Measurements from ENCODE around the gene BICRA.

The BICRA gene

GRCh38 chr19:47691782-47692181 is 82.8 kb downstream of the BICRA start:
- no peak for TF ChIP-seq CTCF (IDR thresholded peaks at IDR 0.05; ENCODE audit: borderline replicate concordance, extremely low read depth, low read length, poor library complexity, severe bottlenecking)
- no peak for TF ChIP-seq EZH2 (IDR thresholded peaks at IDR 0.05; ENCODE audit: borderline replicate concordance, low read depth, low read length, severe bottlenecking)
- Histone ChIP-seq H3K4me3 (ENCODE audit: low read depth in 1 of 2, low read length in 2 of 2) (no peak overlapping the region), H2AFZ (ENCODE audit: low read depth, low read length) (no peak overlapping the region), H3K27me3 (ENCODE audit: insufficient read depth, low read length, poor library complexity) (no peaks in the 10 kb centered on the region), H3K9me3 (ENCODE audit: insufficient read depth, low read length, severe bottlenecking) (no peaks in the 10 kb centered on the region), H3K36me3 (ENCODE audit: insufficient read depth, low read length) (peaks cover 20% of the 10 kb centered on the region), H3K79me2 (ENCODE audit: insufficient read depth, low read length) (no peaks in the 10 kb centered on the region), H3K4me2 (ENCODE audit: insufficient read depth, low read length) (no peak overlapping the region), H4K20me1 (ENCODE audit: insufficient read depth, low read length) (peaks cover 19% of the 10 kb centered on the region), H3K4me1 (ENCODE audit: insufficient read depth, low read length) (no peaks in the 10 kb centered on the region), H3K27ac (ENCODE audit: low read length) (no peak overlapping the region), H3K9ac (ENCODE audit: low read depth, low read length) (no peak overlapping the region)
- DNase-seq (no peak), ATAC-seq (ENCODE audit: insufficient read depth, low read depth) (no peak)

- no peak overlapping the region for H3K4me2 ChIP-seq (ENCODE audit: insufficient read depth, low read length)
- H3K36me3 ChIP-seq (ENCODE audit: insufficient read depth, low read length), result peaks cover 26% of the 10 kb centered on the region
- H3K4me1 ChIP-seq (ENCODE audit: insufficient read depth, low read length), result no peaks in the 10 kb centered on the region
- no peaks in the 10 kb centered on the region for H3K27me3 ChIP-seq (ENCODE audit: insufficient read depth, low read length, poor library complexity)
- no peak for DNase-seq
- no peak overlapping the region for H2AFZ ChIP-seq (ENCODE audit: low read depth, low read length)
- no peaks in the 10 kb centered on the region for H3K79me2 ChIP-seq (ENCODE audit: insufficient read depth, low read length)
- no peak for ATAC-seq (ENCODE audit: insufficient read depth, low read depth)
- H3K27ac ChIP-seq (ENCODE audit: low read length), result no peak overlapping the region
- H3K9me3 ChIP-seq (ENCODE audit: insufficient read depth, low read length, severe bottlenecking), result no peaks in the 10 kb centered on the region
- peaks cover 22% of the 10 kb centered on the region for H4K20me1 ChIP-seq (ENCODE audit: insufficient read depth, low read length)
- no peak overlapping the region for H3K4me3 ChIP-seq (ENCODE audit: low read depth in 1 of 2, low read length in 2 of 2)
- TF ChIP-seq EZH2 (IDR thresholded peaks at IDR 0.05; ENCODE audit: borderline replicate concordance, low read depth, low read length, severe bottlenecking) (no peak), CTCF (IDR thresholded peaks at IDR 0.05; ENCODE audit: borderline replicate concordance, extremely low read depth, low read length, poor library complexity, severe bottlenecking) (no peak)
- H3K9ac ChIP-seq (ENCODE audit: low read depth, low read length), result no peak overlapping the region
Observed at GRCh38 chr19:47693489-47693888, 84.6 kb downstream of the BICRA start.

- H3K4me3 ChIP-seq (ENCODE audit: low read depth in 1 of 2, low read length in 2 of 2), result no peak overlapping the region
- no peak overlapping the region for H2AFZ ChIP-seq (ENCODE audit: low read depth, low read length)
- H3K27me3 ChIP-seq (ENCODE audit: insufficient read depth, low read length, poor library complexity), result no peaks in the 10 kb centered on the region
- no peaks in the 10 kb centered on the region for H3K9me3 ChIP-seq (ENCODE audit: insufficient read depth, low read length, severe bottlenecking)
- TF ChIP-seq CTCF (IDR thresholded peaks at IDR 0.05; ENCODE audit: borderline replicate concordance, extremely low read depth, low read length, poor library complexity, severe bottlenecking), result no peak
- no peaks in the 10 kb centered on the region for H3K4me1 ChIP-seq (ENCODE audit: insufficient read depth, low read length)
- H3K27ac ChIP-seq (ENCODE audit: low read length), result no peak overlapping the region
- H4K20me1 ChIP-seq (ENCODE audit: insufficient read depth, low read length), result peaks cover 26% of the 10 kb centered on the region
- ATAC-seq (ENCODE audit: insufficient read depth, low read depth) (no peak), DNase-seq (no peak)
- H3K9ac ChIP-seq (ENCODE audit: low read depth, low read length), result no peak overlapping the region
- no peaks in the 10 kb centered on the region for H3K79me2 ChIP-seq (ENCODE audit: insufficient read depth, low read length)
- H3K4me2 ChIP-seq (ENCODE audit: insufficient read depth, low read length), result no peak overlapping the region
- peaks cover 31% of the 10 kb centered on the region for H3K36me3 ChIP-seq (ENCODE audit: insufficient read depth, low read length)
Observed at GRCh38 chr19:47693903-47694302, 85.0 kb downstream of the BICRA start.

All from DND-41 (cell line).